WTC11 (cell line): ENCODE measurements around the gene IBA57. TPM values are rescaled to one million over a fixed set of nuclear protein-coding genes. Genes with fewer than 3 reads are reported as not detected.

ENCODE experiments used
- E2F4 ChIP-seq: sonication (generic); formaldehyde crosslinking; IDR thresholded peaks from 2 replicates; pipeline ENCODE4 v1.8.1; 2022; ENCODE audit warnings: low read depth, mild to moderate bottlenecking, moderate library complexity, missing genetic modification reagents, borderline replicate concordance
- IRF1 ChIP-seq: sonication (generic); formaldehyde crosslinking; IDR thresholded peaks from 2 replicates; pipeline ENCODE4 v1.8.0; 2023; ENCODE audit warnings: missing genetic modification reagents
- JUN ChIP-seq: sonication (generic); formaldehyde crosslinking; IDR thresholded peaks from 2 replicates; pipeline ENCODE4 v1.8.0; 2023; ENCODE audit warnings: mild to moderate bottlenecking, missing genetic modification reagents
- NR1H2 ChIP-seq: sonication (generic); formaldehyde crosslinking; IDR thresholded peaks from 2 replicates; pipeline ENCODE4 v1.9.0; 2021; ENCODE audit warnings: mild to moderate bottlenecking, moderate library complexity, missing genetic modification reagents
- PREB ChIP-seq: sonication (generic); formaldehyde crosslinking; IDR thresholded peaks from 2 replicates; pipeline ENCODE4 v1.8.1; 2022; ENCODE audit warnings: mild to moderate bottlenecking, missing genetic modification reagents, moderate library complexity, borderline replicate concordance
- RORB ChIP-seq: fragments of 250-450 bp; sonication (Bioruptor Pico); IDR thresholded peaks from 2 replicates; pipeline ENCODE4 v1.9.0; 2021; ENCODE audit warnings: mild to moderate bottlenecking
- ZNF317 ChIP-seq: sonication (generic); formaldehyde crosslinking; IDR thresholded peaks from 2 replicates; pipeline ENCODE4 v1.8.1; 2023; ENCODE audit warnings: low read depth, mild to moderate bottlenecking, moderate library complexity, missing genetic modification reagents, borderline replicate concordance
- ZNF396 ChIP-seq: fragments of 250-450 bp; sonication (Bioruptor Pico); IDR thresholded peaks from 2 replicates; pipeline ENCODE4 v1.8.0; 2021; ENCODE audit warnings: mild to moderate bottlenecking, moderate library complexity, borderline replicate concordance
- ZNF423 ChIP-seq: fragments of 250-450 bp; sonication (Bioruptor Pico); IDR thresholded peaks from 2 replicates; pipeline ENCODE4 v2.1.2; 2022; ENCODE audit warnings: mild to moderate bottlenecking, moderate library complexity
- total RNA-seq: library from RNA; stranded (reverse); gene quantifications from 3 replicates; pipeline ENCODE4 v1.2.3, GENCODE V29; 2021
- TF ChIP-seq, protein P1 (sequence below): sonication (generic); formaldehyde crosslinking; IDR thresholded peaks from 2 replicates; pipeline ENCODE4 v1.8.0; 2023; ENCODE audit warnings: missing genetic modification reagents, mild to moderate bottlenecking, borderline replicate concordance
- TF ChIP-seq, protein P2 (sequence below): sonication (generic); formaldehyde crosslinking; IDR thresholded peaks from 2 replicates; pipeline ENCODE4 v1.8.0; 2022; ENCODE audit warnings: mild to moderate bottlenecking, missing genetic modification reagents
- TF ChIP-seq, protein P3 (sequence below): sonication (generic); formaldehyde crosslinking; IDR thresholded peaks from 2 replicates; pipeline ENCODE4 v1.8.0; 2022; ENCODE audit warnings: missing genetic modification reagents
- TF ChIP-seq, protein P4 (sequence below): sonication (generic); formaldehyde crosslinking; IDR thresholded peaks from 2 replicates; pipeline ENCODE4 v1.8.1; 2023; ENCODE audit warnings: mild to moderate bottlenecking, moderate library complexity, missing genetic modification reagents

IBA57 gene
- total RNA-seq, 1 experiment from 2014 or later = 11.4 TPM

DNA sequence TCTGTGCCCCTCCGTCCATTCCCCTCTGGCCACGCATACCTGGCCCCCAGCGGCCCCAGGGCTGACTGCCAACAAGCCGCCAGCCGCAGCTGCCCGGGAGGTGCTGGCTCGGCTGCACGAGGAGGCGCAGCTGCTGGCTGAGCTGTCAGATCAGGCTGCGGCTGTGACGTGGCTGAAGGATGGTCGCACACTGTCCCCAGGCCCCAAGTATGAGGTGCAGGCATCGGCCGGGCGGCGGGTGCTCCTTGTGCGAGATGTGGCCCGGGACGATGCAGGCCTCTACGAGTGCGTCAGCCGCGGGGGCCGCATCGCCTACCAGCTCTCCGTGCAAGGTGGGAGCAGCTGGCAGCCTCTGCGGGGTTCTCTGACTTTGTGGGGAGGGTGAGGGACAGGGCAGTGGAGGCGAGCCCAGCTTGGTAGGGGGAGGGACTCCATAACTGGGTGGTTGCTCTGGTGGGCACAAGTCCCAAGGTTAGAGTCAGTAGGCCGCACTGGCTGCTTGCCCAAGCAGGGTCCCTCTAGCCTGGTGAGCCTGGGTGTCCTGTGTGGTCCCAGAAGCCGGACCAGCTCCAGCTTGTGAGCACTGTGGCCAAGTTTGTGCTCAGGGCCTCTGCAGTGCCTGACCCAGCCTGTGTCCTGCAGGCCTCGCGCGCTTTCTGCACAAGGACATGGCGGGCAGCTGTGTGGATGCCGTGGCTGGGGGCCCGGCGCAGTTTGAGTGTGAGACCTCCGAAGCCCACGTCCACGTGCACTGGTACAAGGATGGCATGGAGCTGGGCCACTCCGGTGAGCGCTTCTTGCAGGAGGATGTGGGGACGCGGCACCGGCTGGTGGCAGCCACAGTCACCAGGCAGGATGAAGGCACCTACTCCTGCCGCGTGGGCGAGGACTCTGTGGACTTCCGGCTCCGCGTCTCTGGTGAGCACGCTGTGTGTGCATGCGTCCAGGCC, 51.0 kb downstream of the IBA57 start (continued):
- TF ChIP-seq, protein P1, sequence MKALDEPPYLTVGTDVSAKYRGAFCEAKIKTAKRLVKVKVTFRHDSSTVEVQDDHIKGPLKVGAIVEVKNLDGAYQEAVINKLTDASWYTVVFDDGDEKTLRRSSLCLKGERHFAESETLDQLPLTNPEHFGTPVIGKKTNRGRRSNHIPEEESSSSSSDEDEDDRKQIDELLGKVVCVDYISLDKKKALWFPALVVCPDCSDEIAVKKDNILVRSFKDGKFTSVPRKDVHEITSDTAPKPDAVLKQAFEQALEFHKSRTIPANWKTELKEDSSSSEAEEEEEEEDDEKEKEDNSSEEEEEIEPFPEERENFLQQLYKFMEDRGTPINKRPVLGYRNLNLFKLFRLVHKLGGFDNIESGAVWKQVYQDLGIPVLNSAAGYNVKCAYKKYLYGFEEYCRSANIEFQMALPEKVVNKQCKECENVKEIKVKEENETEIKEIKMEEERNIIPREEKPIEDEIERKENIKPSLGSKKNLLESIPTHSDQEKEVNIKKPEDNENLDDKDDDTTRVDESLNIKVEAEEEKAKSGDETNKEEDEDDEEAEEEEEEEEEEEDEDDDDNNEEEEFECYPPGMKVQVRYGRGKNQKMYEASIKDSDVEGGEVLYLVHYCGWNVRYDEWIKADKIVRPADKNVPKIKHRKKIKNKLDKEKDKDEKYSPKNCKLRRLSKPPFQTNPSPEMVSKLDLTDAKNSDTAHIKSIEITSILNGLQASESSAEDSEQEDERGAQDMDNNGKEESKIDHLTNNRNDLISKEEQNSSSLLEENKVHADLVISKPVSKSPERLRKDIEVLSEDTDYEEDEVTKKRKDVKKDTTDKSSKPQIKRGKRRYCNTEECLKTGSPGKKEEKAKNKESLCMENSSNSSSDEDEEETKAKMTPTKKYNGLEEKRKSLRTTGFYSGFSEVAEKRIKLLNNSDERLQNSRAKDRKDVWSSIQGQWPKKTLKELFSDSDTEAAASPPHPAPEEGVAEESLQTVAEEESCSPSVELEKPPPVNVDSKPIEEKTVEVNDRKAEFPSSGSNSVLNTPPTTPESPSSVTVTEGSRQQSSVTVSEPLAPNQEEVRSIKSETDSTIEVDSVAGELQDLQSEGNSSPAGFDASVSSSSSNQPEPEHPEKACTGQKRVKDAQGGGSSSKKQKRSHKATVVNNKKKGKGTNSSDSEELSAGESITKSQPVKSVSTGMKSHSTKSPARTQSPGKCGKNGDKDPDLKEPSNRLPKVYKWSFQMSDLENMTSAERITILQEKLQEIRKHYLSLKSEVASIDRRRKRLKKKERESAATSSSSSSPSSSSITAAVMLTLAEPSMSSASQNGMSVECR (CRISPR knock-in tag) = no peak
- no peak for TF ChIP-seq RORB (CRISPR knock-in tag)
- TF ChIP-seq ZNF317 (CRISPR knock-in tag) = no peak
- no peak for TF ChIP-seq E2F4
- TF ChIP-seq, protein P2, sequence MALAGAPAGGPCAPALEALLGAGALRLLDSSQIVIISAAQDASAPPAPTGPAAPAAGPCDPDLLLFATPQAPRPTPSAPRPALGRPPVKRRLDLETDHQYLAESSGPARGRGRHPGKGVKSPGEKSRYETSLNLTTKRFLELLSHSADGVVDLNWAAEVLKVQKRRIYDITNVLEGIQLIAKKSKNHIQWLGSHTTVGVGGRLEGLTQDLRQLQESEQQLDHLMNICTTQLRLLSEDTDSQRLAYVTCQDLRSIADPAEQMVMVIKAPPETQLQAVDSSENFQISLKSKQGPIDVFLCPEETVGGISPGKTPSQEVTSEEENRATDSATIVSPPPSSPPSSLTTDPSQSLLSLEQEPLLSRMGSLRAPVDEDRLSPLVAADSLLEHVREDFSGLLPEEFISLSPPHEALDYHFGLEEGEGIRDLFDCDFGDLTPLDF (CRISPR knock-in tag) = no peak
- no peak for TF ChIP-seq NR1H2 (CRISPR knock-in tag)
- TF ChIP-seq ZNF423 = no peak
- no peak for TF ChIP-seq IRF1 (CRISPR knock-in tag)
- no peak for TF ChIP-seq JUN
- TF ChIP-seq, protein P3, sequence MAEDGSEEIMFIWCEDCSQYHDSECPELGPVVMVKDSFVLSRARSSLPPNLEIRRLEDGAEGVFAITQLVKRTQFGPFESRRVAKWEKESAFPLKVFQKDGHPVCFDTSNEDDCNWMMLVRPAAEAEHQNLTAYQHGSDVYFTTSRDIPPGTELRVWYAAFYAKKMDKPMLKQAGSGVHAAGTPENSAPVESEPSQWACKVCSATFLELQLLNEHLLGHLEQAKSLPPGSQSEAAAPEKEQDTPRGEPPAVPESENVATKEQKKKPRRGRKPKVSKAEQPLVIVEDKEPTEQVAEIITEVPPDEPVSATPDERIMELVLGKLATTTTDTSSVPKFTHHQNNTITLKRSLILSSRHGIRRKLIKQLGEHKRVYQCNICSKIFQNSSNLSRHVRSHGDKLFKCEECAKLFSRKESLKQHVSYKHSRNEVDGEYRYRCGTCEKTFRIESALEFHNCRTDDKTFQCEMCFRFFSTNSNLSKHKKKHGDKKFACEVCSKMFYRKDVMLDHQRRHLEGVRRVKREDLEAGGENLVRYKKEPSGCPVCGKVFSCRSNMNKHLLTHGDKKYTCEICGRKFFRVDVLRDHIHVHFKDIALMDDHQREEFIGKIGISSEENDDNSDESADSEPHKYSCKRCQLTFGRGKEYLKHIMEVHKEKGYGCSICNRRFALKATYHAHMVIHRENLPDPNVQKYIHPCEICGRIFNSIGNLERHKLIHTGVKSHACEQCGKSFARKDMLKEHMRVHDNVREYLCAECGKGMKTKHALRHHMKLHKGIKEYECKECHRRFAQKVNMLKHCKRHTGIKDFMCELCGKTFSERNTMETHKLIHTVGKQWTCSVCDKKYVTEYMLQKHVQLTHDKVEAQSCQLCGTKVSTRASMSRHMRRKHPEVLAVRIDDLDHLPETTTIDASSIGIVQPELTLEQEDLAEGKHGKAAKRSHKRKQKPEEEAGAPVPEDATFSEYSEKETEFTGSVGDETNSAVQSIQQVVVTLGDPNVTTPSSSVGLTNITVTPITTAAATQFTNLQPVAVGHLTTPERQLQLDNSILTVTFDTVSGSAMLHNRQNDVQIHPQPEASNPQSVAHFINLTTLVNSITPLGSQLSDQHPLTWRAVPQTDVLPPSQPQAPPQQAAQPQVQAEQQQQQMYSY (CRISPR knock-in tag) = no peak
- TF ChIP-seq, protein P4, sequence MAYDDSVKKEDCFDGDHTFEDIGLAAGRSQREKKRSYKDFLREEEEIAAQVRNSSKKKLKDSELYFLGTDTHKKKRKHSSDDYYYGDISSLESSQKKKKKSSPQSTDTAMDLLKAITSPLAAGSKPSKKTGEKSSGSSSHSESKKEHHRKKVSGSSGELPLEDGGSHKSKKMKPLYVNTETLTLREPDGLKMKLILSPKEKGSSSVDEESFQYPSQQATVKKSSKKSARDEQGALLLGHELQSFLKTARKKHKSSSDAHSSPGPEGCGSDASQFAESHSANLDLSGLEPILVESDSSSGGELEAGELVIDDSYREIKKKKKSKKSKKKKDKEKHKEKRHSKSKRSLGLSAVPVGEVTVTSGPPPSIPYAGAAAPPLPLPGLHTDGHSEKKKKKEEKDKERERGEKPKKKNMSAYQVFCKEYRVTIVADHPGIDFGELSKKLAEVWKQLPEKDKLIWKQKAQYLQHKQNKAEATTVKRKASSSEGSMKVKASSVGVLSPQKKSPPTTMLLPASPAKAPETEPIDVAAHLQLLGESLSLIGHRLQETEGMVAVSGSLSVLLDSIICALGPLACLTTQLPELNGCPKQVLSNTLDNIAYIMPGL (CRISPR knock-in tag) = no peak
- TF ChIP-seq PREB (CRISPR knock-in tag) = no peak
- TF ChIP-seq ZNF396 = no peak
